Measurements from ENCODE around the gene FOXP1. TPM values are rescaled to one million over a fixed set of nuclear protein-coding genes. Genes with fewer than 3 reads are reported as not detected.

FOXP1 gene
- total and polyA plus RNA-seq, 4 donors, result 4.9 to 35.4 (median 32.0) TPM

- Histone ChIP-seq H3K4me1 (ENCODE audit: control insufficient read depth in 4 of 4, insufficient read depth in 4 of 4, low read length in 3 of 4) (peaks cover 0 to 1% (median under 1%) of the 10 kb centered on the region in 4 donors), H3K36me3 (ENCODE audit: control insufficient read depth in 4 of 4, insufficient read depth in 3 of 4, low read depth in 1 of 4, low read length in 3 of 4) (no peaks in the 10 kb centered on the region), H3K4me3 (ENCODE audit: low read depth in 1 of 3, low read length in 3 of 3) (no peak overlapping the region), H3K9ac (ENCODE audit: low read depth in 1 of 2, low read length in 2 of 2) (no peak overlapping the region), H3K9me3 (ENCODE audit: control insufficient read depth in 4 of 4, low read length in 3 of 4) (no peaks in the 10 kb centered on the region), H3K27ac (ENCODE audit: low read depth in 1 of 2, low read length in 2 of 2) (no peak overlapping the region), H3K27me3 (ENCODE audit: control insufficient read depth in 4 of 4, insufficient read depth in 4 of 4, low read length in 3 of 4) (no peaks in the 10 kb centered on the region)
- WGBS, result 92% methylated on average over 3 of the region's 3 CpGs
- DNase-seq (ENCODE audit: low spot score), result no peak
- TF ChIP-seq TAF1 (conservative IDR thresholded peaks at IDR 0.05) (no peak), JUND (IDR thresholded peaks at IDR 0.05) (no peak), HNF4G (IDR thresholded peaks at IDR 0.05) (no peak)
These were observed 85.0 kb downstream of the FOXP1 start for GRCh38 chr3:71498543-71498942.

- H3K9me3 ChIP-seq (ENCODE audit: control insufficient read depth in 4 of 4, low read length in 3 of 4), result no peaks in the 10 kb centered on the region
- H3K9ac ChIP-seq (ENCODE audit: low read depth in 1 of 2, low read length in 2 of 2), result no peak overlapping the region
- H3K4me3 ChIP-seq (ENCODE audit: low read depth in 1 of 3, low read length in 3 of 3), result no peak overlapping the region
- no peak overlapping the region for H3K27ac ChIP-seq (ENCODE audit: low read depth in 1 of 2, low read length in 2 of 2)
- peaks cover 0 to 5% (median 0%) of the 10 kb centered on the region in 4 donors for H3K36me3 ChIP-seq (ENCODE audit: control insufficient read depth in 4 of 4, insufficient read depth in 3 of 4, low read depth in 1 of 4, low read length in 3 of 4)
- 82% methylated on average over 5 of the region's 5 CpGs for WGBS
- no peak for DNase-seq (ENCODE audit: low spot score)
- TF ChIP-seq TAF1 (conservative IDR thresholded peaks at IDR 0.05) (no peak), EGR1 (IDR thresholded peaks at IDR 0.05; ENCODE audit: low read depth in 2 of 2) (no peak), YY1 (IDR thresholded peaks at IDR 0.05) (no peak), FOXA1 (IDR thresholded peaks at IDR 0.05) (no peak)
- H3K4me1 ChIP-seq (ENCODE audit: control insufficient read depth in 4 of 4, insufficient read depth in 4 of 4, low read length in 3 of 4), result peaks cover 0 to 1% (median 0%) of the 10 kb centered on the region in 4 donors
- H3K27me3 ChIP-seq (ENCODE audit: control insufficient read depth in 4 of 4, insufficient read depth in 4 of 4, low read length in 3 of 4), result no peaks in the 10 kb centered on the region
These were observed 85.5 kb downstream of the FOXP1 start for GRCh38 chr3:71497971-71498444.

- Histone ChIP-seq H3K27ac (ENCODE audit: low read depth in 1 of 2, low read length in 2 of 2) (no peak overlapping the region), H3K9ac (ENCODE audit: low read depth in 1 of 2, low read length in 2 of 2) (no peak overlapping the region)
- WGBS, result 93% methylated on average over 1 of the region's 1 CpG
These were observed 86.1 kb downstream of the FOXP1 start for GRCh38 chr3:71497367-71497897.

More at GRCh38 chr3:71497367-71497897, 86.1 kb downstream of the FOXP1 start:
- TF ChIP-seq JUND (IDR thresholded peaks at IDR 0.05), result no peak
- TF ChIP-seq HNF4G (IDR thresholded peaks at IDR 0.05), result no peak
- no peak for TF ChIP-seq TAF1 (conservative IDR thresholded peaks at IDR 0.05)
- no peak for TF ChIP-seq EGR1 (IDR thresholded peaks at IDR 0.05; ENCODE audit: low read depth in 2 of 2)
- no peak for TF ChIP-seq HNF4A (conservative IDR thresholded peaks at IDR 0.05)
- TF ChIP-seq FOXA2 (IDR thresholded peaks at IDR 0.05), result no peak
- TF ChIP-seq REST (IDR thresholded peaks at IDR 0.05), result no peak
- no peak for TF ChIP-seq ZBTB33 (IDR thresholded peaks at IDR 0.05)
- TF ChIP-seq MAX (IDR thresholded peaks at IDR 0.05), result no peak
- no peak for TF ChIP-seq NR2F2 (IDR thresholded peaks at IDR 0.05)
- no peak for TF ChIP-seq YY1 (IDR thresholded peaks at IDR 0.05)
- no peak for TF ChIP-seq SP1 (IDR thresholded peaks at IDR 0.05)
- TF ChIP-seq ATF3 (IDR thresholded peaks at IDR 0.05), result no peak
- no peak for TF ChIP-seq GABPA (IDR thresholded peaks at IDR 0.05 in 1 of 2, conservative IDR thresholded peaks at IDR 0.05 in 1 of 2)
- no peak for TF ChIP-seq RXRA (IDR thresholded peaks at IDR 0.05)
- no peak for TF ChIP-seq CTCF (IDR thresholded peaks at IDR 0.05; ENCODE audit: low read depth, low read length, missing input control)
- no peak for TF ChIP-seq FOXA1 (IDR thresholded peaks at IDR 0.05)
- peaks cover 0 to 5% (median 0%) of the 10 kb centered on the region in 4 donors for H3K36me3 ChIP-seq (ENCODE audit: control insufficient read depth in 4 of 4, insufficient read depth in 3 of 4, low read depth in 1 of 4, low read length in 3 of 4)
- no peak overlapping the region for H3K4me3 ChIP-seq (ENCODE audit: low read depth in 1 of 3, low read length in 3 of 3)
- peaks cover 0 to 1% (median 0%) of the 10 kb centered on the region in 4 donors for H3K4me1 ChIP-seq (ENCODE audit: control insufficient read depth in 4 of 4, insufficient read depth in 4 of 4, low read length in 3 of 4)
- no peaks in the 10 kb centered on the region for H3K27me3 ChIP-seq (ENCODE audit: control insufficient read depth in 4 of 4, insufficient read depth in 4 of 4, low read length in 3 of 4)
- no peak for DNase-seq (ENCODE audit: low spot score)
- H3K9me3 ChIP-seq (ENCODE audit: control insufficient read depth in 4 of 4, low read length in 3 of 4), result no peaks in the 10 kb centered on the region
